AML-193 (cell line): Measurements from ENCODE around the gene RSPH10B2.
"Not testable (repeated sequence)": the region's sequence is repeated elsewhere in the genome, so short reads cannot be mapped to it uniquely, and the experiment has no call there.

Experiments used
- DNase-seq, 2 experiments: peaks; one replicate each; lab custom pipeline; 2025; lab: John Stamatoyannopoulos, UW

RSPH10B2 gene

DNA sequence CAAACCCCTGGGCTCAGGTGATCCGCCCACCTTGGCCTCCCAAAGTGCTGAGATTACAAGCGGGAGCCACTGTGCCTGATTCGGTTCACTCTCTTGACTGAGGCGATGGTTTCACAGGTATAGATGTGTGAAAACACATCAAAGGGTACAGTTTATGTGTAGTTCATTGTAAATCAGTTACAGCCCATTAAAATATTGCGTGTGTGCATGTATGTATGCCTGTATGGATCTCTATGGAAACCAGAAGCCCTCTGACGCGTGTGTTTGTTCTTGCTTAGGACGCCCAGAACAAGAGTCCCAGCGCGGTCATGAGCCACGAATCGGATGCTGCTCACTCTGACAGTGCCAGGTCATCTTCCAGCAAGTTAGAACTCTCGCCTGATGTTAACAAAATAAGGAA, 35.5 kb downstream of the RSPH10B2 start:
- not testable (repeated sequence) for DNase-seq

DNA sequence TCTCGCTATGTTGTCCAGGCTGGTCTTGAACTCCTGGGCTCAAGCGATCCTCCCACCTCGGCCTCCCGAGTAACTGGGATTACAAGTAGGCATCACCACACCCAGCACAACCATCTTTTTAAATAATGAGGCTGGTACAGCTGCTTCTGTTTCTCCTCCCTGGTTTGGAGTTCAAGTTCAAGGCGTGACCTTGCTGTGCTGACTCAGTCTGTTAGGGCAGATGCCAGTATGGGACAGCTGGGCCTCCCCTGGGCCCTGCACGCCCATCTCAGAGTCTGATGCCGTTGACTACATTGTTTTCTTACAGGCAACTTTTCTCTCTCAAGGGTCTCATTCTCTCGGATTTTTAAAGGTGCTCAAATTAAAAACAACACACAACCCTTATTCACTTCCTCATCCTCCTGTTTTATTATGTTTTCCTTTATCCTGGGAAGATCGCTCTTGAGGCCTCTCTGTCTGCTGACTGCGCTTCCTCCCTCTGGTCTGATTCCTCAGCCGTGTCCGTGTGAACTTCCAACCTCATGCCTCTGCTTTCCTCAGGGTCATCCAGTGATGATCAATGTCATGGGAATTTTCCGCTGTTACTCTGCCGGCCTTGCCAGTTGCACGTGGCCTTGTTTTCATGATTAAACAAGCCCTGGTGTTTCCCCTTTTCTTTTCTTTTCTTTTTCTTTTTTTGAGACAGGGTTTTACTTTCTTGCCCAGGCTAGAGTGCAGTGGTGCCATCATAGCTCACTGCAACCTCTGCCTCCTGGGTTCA, 38.4 kb downstream of the RSPH10B2 start:
- DNase-seq: not testable (repeated sequence)

DNA sequence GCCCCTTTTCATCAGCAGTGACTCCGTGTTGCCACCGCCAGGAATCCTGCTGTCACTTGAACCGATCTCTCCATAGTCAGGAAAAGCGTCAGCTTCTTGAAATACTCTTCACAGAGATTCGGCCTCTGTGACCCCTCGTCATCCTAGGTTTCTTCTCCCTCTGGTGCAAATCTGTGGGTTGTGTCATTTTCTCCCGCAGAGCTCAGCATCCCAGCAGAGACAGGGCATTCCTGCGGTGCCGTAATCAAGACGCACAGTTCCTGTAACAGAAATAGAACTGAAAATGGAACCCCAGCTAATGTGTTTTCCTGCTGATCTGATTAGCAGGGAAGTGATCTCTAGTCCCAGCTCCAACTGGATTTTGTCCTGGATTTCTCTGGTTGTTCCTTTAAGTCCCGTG, 40.4 kb downstream of the RSPH10B2 start:
- not testable (repeated sequence) for DNase-seq

DNA sequence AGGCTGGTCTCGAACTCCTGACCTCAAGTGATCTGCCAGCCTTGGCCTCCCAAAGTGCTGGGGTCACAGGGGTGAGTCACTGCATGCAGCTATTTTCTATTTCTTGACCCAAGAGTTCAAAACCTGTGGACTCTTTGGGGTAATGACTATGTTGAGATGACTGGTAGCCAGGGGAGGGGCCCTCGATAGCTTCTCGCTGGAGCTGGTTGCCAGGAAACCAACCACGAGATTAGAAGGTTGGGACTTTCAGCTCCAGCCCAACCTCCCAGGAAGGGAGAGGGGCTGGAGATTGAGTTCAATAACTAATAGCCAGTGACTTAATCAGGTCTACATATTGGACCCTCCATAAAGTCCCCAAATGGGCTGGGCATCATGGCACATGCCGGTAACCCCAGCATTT, 43.3 kb downstream of the RSPH10B2 start:
- not testable (repeated sequence) for DNase-seq

DNA sequence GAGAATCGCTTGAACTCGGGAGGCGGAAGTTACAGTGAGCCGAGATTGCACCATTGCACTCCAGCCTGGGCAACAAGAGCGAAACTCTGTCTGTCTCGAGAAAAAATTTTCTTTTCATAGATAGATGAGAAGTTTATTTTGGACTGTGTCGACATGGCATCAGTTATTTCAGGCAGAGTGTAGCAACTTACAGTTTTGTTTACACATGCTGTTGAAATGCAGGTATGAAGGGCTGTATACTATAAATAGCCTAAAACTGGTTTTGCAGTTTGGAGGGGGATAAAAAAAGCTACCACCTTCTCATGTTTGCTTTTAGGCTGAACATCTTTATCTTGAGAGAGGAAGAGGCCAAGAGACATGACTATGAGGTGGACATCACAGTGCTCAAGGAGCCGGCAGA, 44.1 kb downstream of the RSPH10B2 start:
- DNase-seq: not testable (repeated sequence)

DNA sequence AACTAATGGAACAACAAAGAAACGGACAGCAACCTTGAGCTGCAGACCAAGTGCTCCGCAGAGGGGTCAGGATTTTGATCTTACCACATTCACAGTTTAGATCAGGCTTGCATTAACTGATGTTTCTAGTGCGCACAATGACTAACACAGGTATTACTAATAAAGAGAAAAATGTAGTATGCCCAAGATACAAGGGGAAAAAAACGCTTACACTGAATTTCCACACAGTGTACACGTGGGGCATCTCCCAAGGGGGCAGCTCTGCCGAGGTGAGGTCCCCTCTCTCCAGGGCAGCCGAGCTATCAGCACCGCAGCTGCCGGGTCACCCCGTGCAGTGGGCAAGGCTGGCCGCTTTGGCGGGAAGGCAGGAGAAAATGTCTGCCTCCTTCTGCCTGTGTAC, 46.0 kb downstream of the RSPH10B2 start:
- DNase-seq: not testable (repeated sequence)

DNA sequence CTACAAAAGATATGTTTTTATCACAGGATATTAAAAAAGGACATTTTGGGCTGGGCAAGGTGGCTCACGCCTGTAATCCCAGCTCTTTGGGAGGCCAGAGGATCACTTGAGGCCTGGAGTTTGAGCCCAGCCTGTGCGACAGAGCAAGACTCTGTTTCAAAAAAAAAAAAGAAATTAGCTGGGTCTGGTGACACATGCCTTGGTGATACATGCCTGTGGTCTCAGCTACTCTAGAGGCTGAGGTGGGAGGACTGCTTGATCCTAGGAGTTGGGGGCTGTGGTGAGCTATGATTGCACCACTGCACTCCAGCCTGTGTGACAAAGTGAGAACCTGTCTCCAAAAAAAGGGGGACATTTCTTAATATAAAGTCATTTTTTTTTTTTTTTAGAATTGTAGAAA, 46.4 kb downstream of the RSPH10B2 start:
- DNase-seq: not testable (repeated sequence)

DNA sequence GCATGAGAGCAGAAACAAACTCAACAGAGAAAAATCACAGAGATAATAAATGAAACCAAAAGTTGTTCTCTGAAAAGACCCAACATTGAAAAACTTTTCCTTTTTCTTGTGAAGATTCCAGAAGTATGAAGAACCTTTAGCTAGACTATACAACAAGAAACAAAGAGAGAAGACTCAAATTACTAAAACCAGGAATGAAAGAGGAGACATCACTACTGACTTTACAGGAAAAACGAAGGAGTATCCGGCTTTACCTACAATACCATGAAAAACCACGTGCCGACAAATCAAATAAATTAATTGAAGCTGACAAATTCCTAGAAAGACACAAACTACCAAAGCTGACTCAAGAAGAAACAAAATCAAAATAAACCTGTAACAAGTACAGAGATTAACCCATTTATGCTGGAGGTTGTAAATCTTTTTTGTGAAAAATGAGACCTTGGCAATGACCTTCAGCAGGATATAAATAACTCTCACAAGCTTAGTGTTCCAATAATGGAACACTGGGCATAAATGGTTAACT, 53.6 kb downstream of the RSPH10B2 start:
- not testable (repeated sequence) for DNase-seq

DNA sequence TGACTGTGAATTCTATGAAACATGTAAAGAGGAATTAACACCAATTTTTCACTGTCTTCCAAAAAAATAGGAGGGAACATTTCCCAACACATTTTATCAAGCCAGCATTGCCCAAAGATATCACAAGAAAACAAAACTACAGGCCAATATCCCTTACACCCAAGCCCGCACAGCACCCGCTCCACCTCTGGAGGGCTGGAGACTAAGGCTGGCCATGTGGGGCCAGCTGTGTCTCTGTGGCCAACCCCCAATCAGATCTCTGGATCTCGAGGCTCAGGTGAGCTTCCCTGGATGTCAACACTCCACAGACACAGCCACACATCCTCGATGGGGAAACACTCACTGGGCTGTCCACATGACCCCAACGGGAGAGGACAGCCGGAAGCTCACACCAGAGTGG, 54.1 kb downstream of the RSPH10B2 start:
- not testable (repeated sequence) for DNase-seq

DNA sequence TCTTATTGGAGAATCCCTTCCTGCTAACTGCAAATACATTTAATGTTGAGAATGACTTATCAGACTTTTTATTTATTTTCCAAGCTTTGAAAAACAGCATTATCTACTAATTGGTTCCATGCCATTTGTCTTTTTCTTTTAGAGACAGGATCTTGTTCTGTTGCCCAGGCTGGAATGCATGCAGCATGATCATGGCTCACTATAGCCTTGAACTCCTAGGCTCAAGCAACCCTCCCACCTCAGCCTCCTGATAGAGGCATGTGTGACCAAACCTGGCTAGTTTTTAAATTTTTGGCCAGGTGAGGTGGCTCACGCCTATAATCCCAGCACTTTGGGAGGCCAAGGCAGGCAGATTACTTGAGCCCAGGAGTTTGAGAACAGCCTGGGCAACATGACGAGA, 59.1 kb downstream of the RSPH10B2 start:
- not testable (repeated sequence) for DNase-seq

DNA sequence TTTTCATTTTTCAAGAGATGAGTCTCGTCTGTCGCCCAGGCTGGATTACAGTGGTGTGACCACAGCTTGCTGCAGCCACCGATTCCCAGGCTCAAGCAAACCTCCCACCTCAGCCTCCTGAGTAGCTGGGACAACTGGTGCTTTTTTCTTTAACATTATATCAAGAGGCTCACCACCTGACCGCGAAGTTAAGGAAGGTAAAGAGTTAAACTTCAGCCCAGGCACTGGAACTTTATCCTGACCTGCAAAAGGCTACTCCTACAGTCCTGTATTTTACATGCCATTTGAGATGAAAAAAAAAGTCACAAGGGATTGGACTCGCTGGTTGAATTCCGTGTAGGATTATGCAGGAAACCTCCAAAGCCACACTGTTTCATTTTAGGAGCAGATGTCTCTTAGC, 61.6 kb downstream of the RSPH10B2 start:
- not testable (repeated sequence) for DNase-seq

DNA sequence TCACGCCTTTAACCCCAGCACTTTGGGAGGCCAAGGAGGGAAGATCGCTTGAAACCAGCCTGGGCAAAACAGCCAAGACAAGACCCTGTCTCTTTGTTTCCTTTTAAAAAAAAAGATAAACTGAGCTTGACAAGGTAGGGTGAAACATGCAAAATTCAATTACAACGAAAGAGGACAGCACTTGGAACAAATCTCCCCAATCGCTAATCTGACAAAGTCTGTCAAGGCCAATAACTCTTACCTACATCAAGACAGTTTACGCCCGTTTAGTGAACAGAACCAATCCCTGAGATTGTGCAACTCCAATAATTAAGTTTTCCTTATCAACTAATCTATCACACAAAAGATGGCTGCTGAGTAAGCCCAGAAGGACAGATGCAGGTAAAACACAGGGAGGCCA, 67.7 kb downstream of the RSPH10B2 start:
- DNase-seq: not testable (repeated sequence)

DNA sequence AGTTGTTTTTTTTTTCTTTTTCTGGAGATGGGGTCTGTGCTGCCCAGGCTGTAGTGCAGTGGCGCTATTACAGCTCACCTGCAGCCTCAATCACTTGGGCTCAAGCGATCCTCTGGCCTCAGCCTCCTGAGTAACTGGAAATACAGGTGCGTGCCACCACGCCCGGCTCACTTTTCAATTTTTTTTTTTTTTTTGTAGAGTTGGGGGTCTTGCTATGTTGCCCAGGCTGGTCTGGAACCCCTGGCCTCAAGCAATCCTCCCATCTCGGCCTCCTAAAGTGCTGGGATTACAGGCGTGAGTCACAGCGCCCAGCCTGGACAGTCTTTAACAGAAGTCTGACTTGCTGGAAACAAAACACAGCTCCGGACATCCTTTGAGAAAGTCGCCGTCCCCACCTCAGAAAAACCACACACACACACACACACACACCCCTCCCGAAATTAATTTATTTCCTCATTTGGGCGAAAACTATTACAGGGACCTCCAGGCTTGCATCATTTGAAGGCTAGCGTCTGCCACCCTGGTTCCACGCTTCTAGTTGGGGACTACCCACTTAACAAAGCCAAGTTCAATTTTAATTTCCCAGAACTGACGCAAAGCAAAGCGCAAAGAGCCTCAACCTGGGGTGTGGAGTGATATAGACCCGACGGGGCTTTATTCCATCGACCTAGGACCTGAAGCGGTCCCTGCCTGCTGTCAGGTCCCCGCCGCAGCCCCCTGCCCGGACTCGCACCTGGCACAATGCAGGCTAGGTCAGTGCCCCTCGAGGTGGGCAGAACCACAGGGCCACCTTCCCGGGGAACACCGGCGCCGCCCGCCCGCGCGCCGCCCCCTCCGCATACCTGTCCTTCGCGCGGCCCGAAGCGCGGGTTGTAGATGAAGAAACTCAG, 71.6 kb downstream of the RSPH10B2 start:
- not testable (repeated sequence) for DNase-seq

DNA sequence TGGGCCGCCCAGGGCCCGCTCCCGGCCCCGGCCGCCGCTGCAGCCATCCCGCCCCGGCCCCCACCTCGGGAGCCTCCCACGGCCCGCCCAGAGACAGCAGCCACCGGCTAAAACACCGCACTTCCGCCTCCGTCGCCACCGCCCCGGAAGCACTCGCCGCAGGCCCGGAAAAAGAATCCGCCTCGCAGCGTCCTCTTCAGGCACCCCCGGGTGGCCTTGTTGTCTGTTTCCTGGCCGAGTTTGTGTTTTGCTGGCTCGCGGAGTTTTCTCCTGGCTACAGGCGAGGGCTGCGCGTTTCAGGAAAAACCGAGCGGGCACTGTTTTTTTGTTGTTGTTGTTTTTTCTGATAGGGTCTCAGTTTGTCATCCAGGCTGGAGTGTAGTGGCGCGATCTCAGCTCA, 72.2 kb downstream of the RSPH10B2 start, which contains the start of gene CCZ1B:
Gene CCZ1B, minus strand, starts transcription at position 125 of the 400 bp plus-strand sequence. Its CDS starts 78 bp downstream, at position 47.
- DNase-seq: peak; percentile 45 to 49

DNA sequence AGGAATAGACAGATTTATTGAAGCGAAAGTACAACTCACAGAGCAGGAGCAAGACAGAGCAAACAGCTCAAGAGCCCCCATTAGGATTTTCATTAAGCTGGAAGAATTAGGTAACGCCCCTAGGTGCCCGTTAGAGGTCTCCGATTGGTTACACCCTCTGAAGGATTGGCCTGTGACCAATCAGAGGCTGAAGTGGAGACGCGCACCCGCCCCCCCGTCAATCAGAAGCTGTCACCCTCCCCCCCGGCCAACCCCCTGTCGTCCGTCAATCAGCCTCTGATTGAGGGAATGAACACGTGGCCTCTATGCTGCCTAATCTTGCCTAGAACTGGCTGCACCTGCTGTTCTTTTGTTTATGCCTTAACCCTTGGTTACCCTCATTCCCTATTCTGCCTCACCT, 73.3 kb downstream of the RSPH10B2 start:
- not testable (repeated sequence) for DNase-seq

DNA sequence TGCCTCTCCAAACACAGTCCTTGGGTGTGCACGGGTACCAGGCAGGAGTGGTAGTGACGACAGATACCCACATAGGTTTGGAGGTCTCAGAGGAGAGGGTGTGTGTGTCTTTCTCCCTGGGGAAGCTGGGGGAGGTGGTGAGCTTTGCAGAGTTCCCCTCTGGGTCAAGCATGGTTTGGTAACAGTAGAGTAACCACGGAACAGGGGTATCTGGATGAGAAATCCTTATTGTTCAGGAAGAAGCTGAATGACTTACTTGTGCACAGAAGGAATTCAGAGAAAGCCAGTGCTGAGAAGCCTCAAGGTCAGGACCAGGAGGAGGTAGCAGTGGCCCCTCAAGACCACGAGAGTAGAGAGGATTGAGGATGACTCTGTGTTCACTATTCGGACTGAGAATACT, 75.7 kb downstream of the RSPH10B2 start:
- DNase-seq: not testable (repeated sequence)

DNA sequence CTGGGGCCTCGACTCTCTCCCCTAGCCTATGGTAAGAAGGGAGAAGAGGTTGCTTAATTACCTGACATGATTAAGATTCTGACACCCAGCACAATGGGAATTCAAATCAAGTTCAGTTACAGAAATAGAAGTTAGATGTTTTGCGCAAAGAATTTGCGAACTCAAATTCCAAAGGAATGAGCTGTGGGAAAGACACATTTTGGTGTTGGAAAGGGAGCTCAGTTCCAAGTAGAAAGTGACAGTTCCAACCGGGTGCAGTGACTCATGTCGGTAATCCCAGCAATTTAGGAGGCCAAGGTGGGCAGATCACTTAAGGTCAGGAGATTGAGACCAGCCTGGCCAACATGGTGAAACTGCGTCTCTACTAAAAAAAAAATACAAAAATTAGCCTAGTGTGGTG, 76.1 kb downstream of the RSPH10B2 start:
- not testable (repeated sequence) for DNase-seq

DNA sequence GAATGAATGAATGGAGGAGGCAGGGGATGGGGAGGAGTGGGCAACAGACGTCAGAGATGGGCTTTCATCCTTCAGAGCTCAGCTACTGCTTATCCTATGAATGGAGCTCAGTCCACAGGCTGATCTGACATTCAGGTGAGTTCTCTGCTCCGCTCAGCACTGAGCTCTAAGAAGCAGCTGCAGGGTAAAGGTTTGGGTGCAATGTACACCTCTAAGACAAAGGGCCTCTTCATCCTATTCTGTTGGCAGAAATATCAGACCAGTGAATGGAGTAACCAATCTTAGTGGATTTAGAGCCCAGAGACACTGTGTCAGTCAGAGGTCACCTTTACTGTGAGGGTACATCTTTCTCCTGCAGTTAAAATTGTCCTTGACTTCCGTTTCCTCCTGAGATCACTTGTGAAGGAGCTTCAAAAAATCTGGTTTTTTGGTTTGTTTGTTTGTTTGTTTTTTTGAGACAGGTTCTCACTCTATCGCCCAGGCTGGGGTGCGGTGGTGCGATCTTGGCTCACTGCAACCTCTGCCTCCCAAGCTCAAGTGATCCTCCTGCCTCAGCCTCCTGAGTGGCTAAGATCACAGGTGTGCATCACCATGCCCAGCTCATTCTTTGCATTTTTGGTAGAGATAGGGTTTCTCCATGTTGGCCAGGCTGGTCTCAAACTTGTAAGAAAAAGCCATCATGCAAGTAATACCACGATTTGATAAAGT, 77.3 kb downstream of the RSPH10B2 start:
- no peak for DNase-seq

DNA sequence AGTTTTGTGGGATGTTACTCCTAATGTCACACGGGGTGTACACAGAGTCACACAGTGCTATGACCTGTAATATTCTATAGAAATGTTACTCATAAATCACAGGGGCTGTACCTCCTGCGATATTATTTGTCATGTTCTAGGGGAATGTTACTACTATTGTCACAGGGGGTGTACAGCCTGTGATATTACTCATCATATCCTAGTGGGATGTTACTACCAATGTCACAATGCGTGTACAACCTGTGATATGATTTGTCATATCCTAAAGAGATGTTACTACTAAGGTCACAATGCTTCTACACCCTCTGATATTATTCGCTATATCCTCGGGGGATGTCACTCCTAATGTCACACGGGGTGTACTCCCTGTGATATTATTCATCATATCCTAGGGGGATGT, 79.7 kb downstream of the RSPH10B2 start:
- DNase-seq: no peak

DNA sequence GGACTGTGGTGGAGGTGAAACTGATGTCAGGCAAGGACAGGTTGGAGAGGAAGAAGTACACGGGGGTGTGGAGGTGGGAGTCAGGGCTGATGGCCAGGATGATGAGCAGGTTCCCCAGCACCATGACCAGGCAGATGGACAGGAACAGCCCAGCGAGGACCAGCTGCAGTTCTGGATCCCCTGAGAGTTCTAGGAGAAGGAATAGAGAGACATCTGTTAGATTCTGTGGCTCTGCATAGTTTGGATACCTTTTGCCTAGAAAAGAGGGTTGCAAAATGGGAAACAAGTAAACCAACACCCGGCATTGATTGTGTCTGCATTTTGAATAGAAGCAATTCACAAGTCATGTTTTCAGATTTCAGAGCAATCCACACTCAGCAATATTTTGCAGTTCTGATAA, 81.6 kb downstream of the RSPH10B2 start:
- not testable (repeated sequence) for DNase-seq

DNA sequence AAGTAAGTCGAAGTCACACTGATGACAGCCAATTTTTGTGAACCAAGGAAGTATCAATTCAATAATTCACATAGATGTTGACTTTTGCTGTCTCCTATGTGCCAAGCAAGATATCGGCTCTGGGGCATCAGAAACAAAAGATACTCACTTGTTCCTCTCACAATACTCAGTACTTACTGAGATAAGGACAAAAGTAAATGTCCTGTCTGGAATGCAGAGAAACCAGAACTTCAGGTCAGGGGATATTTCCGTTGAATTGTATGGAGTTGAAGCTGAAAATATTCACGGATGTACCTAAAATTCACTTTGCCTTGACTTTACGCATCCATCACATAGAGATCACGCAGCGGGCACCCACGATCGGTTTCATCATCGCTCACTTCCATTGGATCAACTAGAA, 83.2 kb downstream of the RSPH10B2 start:
- DNase-seq: not testable (repeated sequence)
